ENCODE data around the gene BHLHE23.

Gene BHLHE23

GRCh38 chr20:62995898-62996595, 10.7 kb downstream of the BHLHE23 start:
- no peak overlapping the region for H4K8ac ChIP-seq (ENCODE audit: low read depth, low read length)
- WGBS (ENCODE audit: extremely low coverage, insufficient coverage, low lambda C conversion rate) = no CpG with 5 or more reads among the region's 25 CpGs
- H3K27me3 ChIP-seq (ENCODE audit: insufficient read depth, low read length, poor library complexity) = peaks cover 4% of the 10 kb centered on the region
- H3K36me3 ChIP-seq (ENCODE audit: control insufficient read depth, insufficient read depth, low read length) = no peaks in the 10 kb centered on the region
- H3K4ac ChIP-seq (ENCODE audit: low read depth, low read length) = no peak overlapping the region
- no peaks in the 10 kb centered on the region for H3K79me2 ChIP-seq (ENCODE audit: control insufficient read depth, insufficient read depth, low read length)
- H2BK15ac ChIP-seq (replicated peaks; ENCODE audit: low read depth) = no peak overlapping the region
- no peaks in the 10 kb centered on the region for H3K4me1 ChIP-seq (ENCODE audit: control insufficient read depth, low read depth, low read length)
- no peak overlapping the region for H3K9ac ChIP-seq (ENCODE audit: low read length)
- H2BK5ac ChIP-seq (ENCODE audit: low read length) = no peak overlapping the region
- no peak overlapping the region for H2BK120ac ChIP-seq (ENCODE audit: low read depth, low read length)
- H3K27ac ChIP-seq (ENCODE audit: low read depth, low read length) = no peak overlapping the region
- no peak for DNase-seq
- H4K5ac ChIP-seq (ENCODE audit: low read length) = no peak overlapping the region
- H3K18ac ChIP-seq (ENCODE audit: low read length) = no peak overlapping the region
- no peak overlapping the region for H3K4me2 ChIP-seq (ENCODE audit: low read length)
- H3K23ac ChIP-seq (ENCODE audit: low read length) = no peak overlapping the region
- H3K56ac ChIP-seq (ENCODE audit: low read length) = no peak overlapping the region
- H3K79me1 ChIP-seq (ENCODE audit: low read length) = no peaks in the 10 kb centered on the region
- H3K4me3 ChIP-seq (ENCODE audit: low read length) = no peak overlapping the region
- no peak overlapping the region for H2AK5ac ChIP-seq (ENCODE audit: low read length)

DNA sequence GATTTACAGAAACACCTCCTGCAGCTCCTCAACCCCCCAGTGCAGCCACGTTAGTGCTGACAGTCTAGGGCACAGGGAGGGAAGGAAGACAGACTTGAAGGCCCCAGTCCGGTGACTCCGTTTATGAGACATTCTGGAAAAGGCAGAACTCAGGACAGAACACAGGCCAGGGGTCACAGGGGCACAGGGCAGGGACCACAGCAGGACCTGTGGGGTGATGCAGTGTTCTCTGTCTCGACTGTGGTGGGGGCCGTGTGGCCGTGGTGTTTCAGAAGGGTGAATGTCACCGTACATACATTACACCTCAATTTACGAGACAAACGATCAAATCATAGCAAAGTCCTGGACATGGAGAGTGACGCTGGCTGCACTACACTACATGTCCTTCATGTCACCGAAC, 11.3 kb downstream of the BHLHE23 start:
- no peak for DNase-seq
- no CpG with 5 or more reads among the region's 11 CpGs for WGBS (ENCODE audit: extremely low coverage, insufficient coverage, low lambda C conversion rate)
- Histone ChIP-seq H3K4me1 (ENCODE audit: control insufficient read depth, low read depth, low read length) (no peaks in the 10 kb centered on the region), H3K9ac (ENCODE audit: low read length) (no peak overlapping the region), H3K4ac (ENCODE audit: low read depth, low read length) (no peak overlapping the region), H3K4me3 (ENCODE audit: low read length) (no peak overlapping the region), H3K79me1 (ENCODE audit: low read length) (no peaks in the 10 kb centered on the region), H3K56ac (ENCODE audit: low read length) (no peak overlapping the region), H3K4me2 (ENCODE audit: low read length) (no peak overlapping the region), H3K27ac (ENCODE audit: low read depth, low read length) (no peak overlapping the region), H2BK120ac (ENCODE audit: low read depth, low read length) (no peak overlapping the region), H3K79me2 (ENCODE audit: control insufficient read depth, insufficient read depth, low read length) (no peaks in the 10 kb centered on the region), H3K27me3 (ENCODE audit: insufficient read depth, low read length, poor library complexity) (no peaks in the 10 kb centered on the region), H2AK5ac (ENCODE audit: low read length) (no peak overlapping the region), H2BK5ac (ENCODE audit: low read length) (no peak overlapping the region), H4K8ac (ENCODE audit: low read depth, low read length) (no peak overlapping the region), H3K23ac (ENCODE audit: low read length) (no peak overlapping the region), H2BK15ac (replicated peaks; ENCODE audit: low read depth) (no peak overlapping the region), H3K36me3 (ENCODE audit: control insufficient read depth, insufficient read depth, low read length) (no peaks in the 10 kb centered on the region), H3K18ac (ENCODE audit: low read length) (no peak overlapping the region), H4K5ac (ENCODE audit: low read length) (no peak overlapping the region)

DNA sequence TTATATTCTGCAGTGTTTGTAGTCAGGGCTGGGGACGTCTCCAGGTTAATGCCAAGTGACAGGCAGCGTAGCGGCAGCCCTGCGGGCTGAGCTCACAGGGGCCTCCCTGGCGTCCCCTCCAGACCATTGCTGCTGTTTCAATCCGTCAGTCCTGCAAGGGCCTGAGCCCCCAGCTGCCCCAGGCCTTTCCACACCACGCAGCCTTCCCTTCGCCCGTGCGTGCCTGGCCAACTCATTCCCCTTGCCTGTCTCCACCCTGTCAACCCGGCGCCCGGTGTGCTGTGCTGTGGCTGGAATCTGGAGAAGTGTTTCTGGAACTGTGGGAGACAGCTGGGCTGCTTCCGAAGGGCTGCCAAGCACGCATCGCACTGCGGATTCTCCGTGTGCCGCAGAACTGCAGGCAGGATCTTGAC, 11.9 kb downstream of the BHLHE23 start:
- no peak overlapping the region for H2BK15ac ChIP-seq (replicated peaks; ENCODE audit: low read depth)
- H3K23ac ChIP-seq (ENCODE audit: low read length) = no peak overlapping the region
- H2BK120ac ChIP-seq (ENCODE audit: low read depth, low read length) = no peak overlapping the region
- H3K4me3 ChIP-seq (ENCODE audit: low read length) = no peak overlapping the region
- H3K79me1 ChIP-seq (ENCODE audit: low read length) = no peaks in the 10 kb centered on the region
- no peak overlapping the region for H2AK5ac ChIP-seq (ENCODE audit: low read length)
- no CpG with 5 or more reads among the region's 19 CpGs for WGBS (ENCODE audit: extremely low coverage, insufficient coverage, low lambda C conversion rate)
- no peak overlapping the region for H4K5ac ChIP-seq (ENCODE audit: low read length)
- no peak overlapping the region for H3K18ac ChIP-seq (ENCODE audit: low read length)
- H3K27me3 ChIP-seq (ENCODE audit: insufficient read depth, low read length, poor library complexity) = no peaks in the 10 kb centered on the region
- no peaks in the 10 kb centered on the region for H3K4me1 ChIP-seq (ENCODE audit: control insufficient read depth, low read depth, low read length)
- no peak overlapping the region for H4K8ac ChIP-seq (ENCODE audit: low read depth, low read length)
- H3K79me2 ChIP-seq (ENCODE audit: control insufficient read depth, insufficient read depth, low read length) = no peaks in the 10 kb centered on the region
- no peak overlapping the region for H3K9ac ChIP-seq (ENCODE audit: low read length)
- no peak overlapping the region for H2BK5ac ChIP-seq (ENCODE audit: low read length)
- no peak overlapping the region for H3K4ac ChIP-seq (ENCODE audit: low read depth, low read length)
- no peak overlapping the region for H3K4me2 ChIP-seq (ENCODE audit: low read length)
- no peaks in the 10 kb centered on the region for H3K36me3 ChIP-seq (ENCODE audit: control insufficient read depth, insufficient read depth, low read length)
- H3K56ac ChIP-seq (ENCODE audit: low read length) = no peak overlapping the region
- no peak overlapping the region for H3K27ac ChIP-seq (ENCODE audit: low read depth, low read length)
- DNase-seq = no peak

DNA sequence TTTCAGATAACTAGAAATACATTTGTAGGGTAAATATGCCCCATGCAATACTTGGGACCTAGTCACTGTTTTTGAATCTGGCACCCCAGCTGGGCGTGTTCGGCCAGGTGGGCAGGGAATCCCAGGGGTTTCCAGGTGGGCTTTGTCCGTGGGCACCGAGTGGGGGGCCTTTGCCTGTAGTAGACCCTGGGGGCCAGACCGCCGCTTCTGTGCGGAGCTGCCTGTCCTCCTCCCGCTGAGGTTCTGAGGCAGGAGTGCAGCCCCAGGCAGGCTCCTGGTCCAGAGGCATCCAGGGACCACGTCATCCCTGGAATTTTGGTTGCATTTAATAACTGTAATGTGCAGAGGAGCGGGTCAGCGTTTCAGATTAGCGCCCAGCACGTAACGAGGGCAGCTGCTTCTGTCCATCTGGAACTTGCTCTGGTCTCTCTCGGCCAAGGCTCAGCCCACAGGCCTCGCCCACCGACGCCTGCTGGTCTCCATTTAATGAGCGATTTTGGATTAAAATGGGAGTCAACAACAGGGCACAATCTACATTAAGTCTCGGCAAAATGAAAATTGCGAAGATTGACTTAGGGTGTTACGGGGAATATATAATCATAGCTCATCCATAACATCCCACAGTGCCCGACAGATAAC, 12.8 kb downstream of the BHLHE23 start:
- Histone ChIP-seq H4K5ac (ENCODE audit: low read length) (no peak overlapping the region), H2BK5ac (ENCODE audit: low read length) (no peak overlapping the region), H3K4ac (ENCODE audit: low read depth, low read length) (no peak overlapping the region), H3K18ac (ENCODE audit: low read length) (no peak overlapping the region), H2BK120ac (ENCODE audit: low read depth, low read length) (no peak overlapping the region), H3K4me2 (ENCODE audit: low read length) (no peak overlapping the region), H3K79me1 (ENCODE audit: low read length) (no peaks in the 10 kb centered on the region), H3K27me3 (ENCODE audit: insufficient read depth, low read length, poor library complexity) (no peaks in the 10 kb centered on the region), H2AK5ac (ENCODE audit: low read length) (no peak overlapping the region), H3K56ac (ENCODE audit: low read length) (no peak overlapping the region), H3K36me3 (ENCODE audit: control insufficient read depth, insufficient read depth, low read length) (no peaks in the 10 kb centered on the region), H3K23ac (ENCODE audit: low read length) (no peak overlapping the region), H4K8ac (ENCODE audit: low read depth, low read length) (no peak overlapping the region), H3K27ac (ENCODE audit: low read depth, low read length) (no peak overlapping the region), H3K4me1 (ENCODE audit: control insufficient read depth, low read depth, low read length) (no peaks in the 10 kb centered on the region), H2BK15ac (replicated peaks; ENCODE audit: low read depth) (no peak overlapping the region), H3K4me3 (ENCODE audit: low read length) (no peak overlapping the region), H3K79me2 (ENCODE audit: control insufficient read depth, insufficient read depth, low read length) (no peaks in the 10 kb centered on the region), H3K9ac (ENCODE audit: low read length) (no peak overlapping the region)
- no peak for DNase-seq
- WGBS (ENCODE audit: extremely low coverage, insufficient coverage, low lambda C conversion rate) = no CpG with 5 or more reads among the region's 23 CpGs

- Histone ChIP-seq H3K79me1 (ENCODE audit: low read length) (no peaks in the 10 kb centered on the region), H3K4me2 (ENCODE audit: low read length) (no peak overlapping the region), H2BK120ac (ENCODE audit: low read depth, low read length) (no peak overlapping the region), H3K9ac (ENCODE audit: low read length) (no peak overlapping the region), H3K36me3 (ENCODE audit: control insufficient read depth, insufficient read depth, low read length) (no peaks in the 10 kb centered on the region), H3K23ac (ENCODE audit: low read length) (no peak overlapping the region), H2BK5ac (ENCODE audit: low read length) (no peak overlapping the region), H3K4ac (ENCODE audit: low read depth, low read length) (no peak overlapping the region), H3K27me3 (ENCODE audit: insufficient read depth, low read length, poor library complexity) (no peaks in the 10 kb centered on the region), H2BK15ac (replicated peaks; ENCODE audit: low read depth) (no peak overlapping the region), H2AK5ac (ENCODE audit: low read length) (no peak overlapping the region), H3K4me1 (ENCODE audit: control insufficient read depth, low read depth, low read length) (no peaks in the 10 kb centered on the region), H3K18ac (ENCODE audit: low read length) (no peak overlapping the region), H3K27ac (ENCODE audit: low read depth, low read length) (no peak overlapping the region), H4K5ac (ENCODE audit: low read length) (no peak overlapping the region), H3K4me3 (ENCODE audit: low read length) (no peak overlapping the region), H3K56ac (ENCODE audit: low read length) (no peak overlapping the region), H3K79me2 (ENCODE audit: control insufficient read depth, insufficient read depth, low read length) (no peaks in the 10 kb centered on the region), H4K8ac (ENCODE audit: low read depth, low read length) (no peak overlapping the region)
- no peak for DNase-seq
- WGBS (ENCODE audit: extremely low coverage, insufficient coverage, low lambda C conversion rate) = no CpG with 5 or more reads among the region's 6 CpGs
Observed at GRCh38 chr20:62991863-62992262, 14.9 kb downstream of the BHLHE23 start.

All from mesendoderm (in vitro differentiated cells).